OCI-LY7 (cell line): ENCODE measurements around the gene TMEM38A.

Experiments used
- CTCF ChIP-seq: fragments of 200-600 bp; sonication (generic); conservative IDR thresholded peaks from 2 replicates; pipeline ENCODE4 v1.5.1; 2014; ENCODE audit warnings: mild to moderate bottlenecking, antibody characterized with exemption, low read length, moderate library complexity, mixed read lengths
- EZH2phosphoT487 ChIP-seq: fragments of 200-600 bp; sonication (generic); IDR thresholded peaks from 2 replicates; pipeline ENCODE4 v1.6.1; 2018; ENCODE audit warnings: low read depth, borderline replicate concordance, mild to moderate bottlenecking, mixed run types, antibody characterized with exemption, low read length, moderate library complexity, mixed read lengths

- TF ChIP-seq EZH2phosphoT487: no peak
- peak; percentile 56 for TF ChIP-seq CTCF
Measured at GRCh38 chr19:16627193-16627927, 33.6 kb upstream of the TMEM38A start.
